ENCODE results near the gene NDUFB2.

GRCh38 chr7:140654109-140654387, 42.5 kb upstream of the NDUFB2 start:
- no peak for TF ChIP-seq CTCF (IDR thresholded peaks at IDR 0.05)
- no peak for TF ChIP-seq POLR2A (IDR thresholded peaks at IDR 0.05)
